ENCODE results near the gene ZDHHC21. TPM values are rescaled to one million over a fixed set of nuclear protein-coding genes. Genes with fewer than 3 reads are reported as not detected.
A peak's percentile ranks its signal among the peaks of the same experiment; 100 is the strongest.

Gene ZDHHC21
- total and polyA plus RNA-seq, 2 of the 8 experiments (the other 6 are each of a cell fraction or from before 2014, with no cell fraction given) = 1.9 to 6.0 TPM

DNA sequence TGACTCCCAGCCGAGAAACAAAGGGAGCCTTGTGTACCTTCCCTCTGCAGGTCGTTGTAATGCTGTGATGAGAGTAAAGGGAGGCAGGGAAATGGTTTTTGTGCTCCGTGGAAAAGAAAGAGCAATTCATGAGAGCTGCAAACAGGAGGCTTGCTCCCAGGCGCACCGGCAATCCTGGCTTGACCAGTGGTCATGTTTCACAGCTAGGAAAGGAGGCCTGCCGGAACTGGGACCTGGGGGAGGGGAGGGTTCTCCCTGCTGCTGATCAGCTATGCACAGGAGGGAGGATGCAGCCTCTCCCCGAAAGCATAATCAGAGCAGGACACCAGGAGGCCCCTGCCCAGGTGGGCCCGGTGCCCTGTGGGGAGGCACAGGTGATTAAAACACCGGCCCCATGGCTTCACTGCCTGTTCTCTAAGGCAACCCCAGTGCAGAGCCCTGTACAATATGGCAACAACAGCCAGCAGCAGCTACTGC lies 131.3 kb downstream of the ZDHHC21 start:
- Histone ChIP-seq H2BK12ac (ENCODE audit: low read depth, low read length) (no peak overlapping the region), H2BK15ac (ENCODE audit: low read length) (no peak overlapping the region), H4K8ac (ENCODE audit: extremely low read depth, insufficient read depth, low read length) (no peak overlapping the region; the same call in 1 of the 2 replicates), H4K91ac (replicated peaks; ENCODE audit: insufficient read length, low read length) (peak overlapping the region; percentile 2), H2BK120ac (replicated peaks; ENCODE audit: low read depth, low read length) (no peak overlapping the region), H3K9me3 (ENCODE audit: insufficient read depth in 2 of 2, low read depth in 1 of 2, low read length in 1 of 2) (no peaks in the 10 kb centered on the region), H3K56ac (replicated peaks; ENCODE audit: insufficient read length, low read depth, low read length) (no peak overlapping the region), H3K27me3 (replicated peaks in 1 of 4; ENCODE audit: control insufficient read depth in 3 of 4, extremely low read depth in 1 of 4, insufficient read depth in 3 of 4, low read length in 3 of 4) (no peaks in the 10 kb centered on the region), H3K4ac (replicated peaks; ENCODE audit: insufficient read length, low read depth, low read length) (no peak overlapping the region), H2AK5ac (ENCODE audit: low read depth, low read length) (no peak overlapping the region), H3K18ac (ENCODE audit: extremely low read depth, low read length) (no peak overlapping the region), H2AFZ (ENCODE audit: low read length) (peak overlapping the region; percentile 91), H3K36me3 (ENCODE audit: control insufficient read depth in 2 of 4, insufficient read depth in 4 of 4, low read length in 3 of 4) (no peaks in the 10 kb centered on the region), H3K79me1 (ENCODE audit: low read depth, low read length) (no peaks in the 10 kb centered on the region), H3K4me1 (replicated peaks in 1 of 4; ENCODE audit: control insufficient read depth in 3 of 4, insufficient read depth in 4 of 4, low read length in 3 of 4) (peaks cover 0 to 9% (median 3%) of the 10 kb centered on the region in 4 experiments; a peak in 4 of 7 replicates), H3K9ac (replicated peaks in 1 of 4; ENCODE audit: extremely low read depth in 1 of 4, low read depth in 3 of 4, low read length in 3 of 4) (no peak overlapping the region), H3K4me2 (ENCODE audit: insufficient read depth in 1 of 2, low read depth in 2 of 2, low read length in 2 of 2) (peak overlapping the region in 1 of 2 experiments; percentile 5; a peak in 1 of 4 replicates), H3K4me3 (ENCODE audit: extremely low read depth in 1 of 4, insufficient read depth in 2 of 4, low read depth in 3 of 4, low read length in 4 of 4) (no peak overlapping the region), H4K5ac (ENCODE audit: insufficient read length, low read depth, low read length) (no peak overlapping the region), H2BK5ac (ENCODE audit: low read depth, low read length) (no peak overlapping the region), H3K79me2 (ENCODE audit: control insufficient read depth in 1 of 2, insufficient read depth in 2 of 2, low read length in 2 of 2) (no peaks in the 10 kb centered on the region), H4K20me1 (replicated peaks in 1 of 2; ENCODE audit: control insufficient read depth in 1 of 2, insufficient read depth in 2 of 2, low read length in 2 of 2) (no peaks in the 10 kb centered on the region), H3K14ac (ENCODE audit: insufficient read length) (no peak overlapping the region), H3K27ac (ENCODE audit: low read depth, low read length) (no peak overlapping the region), H3K23ac (ENCODE audit: insufficient read length) (no peak overlapping the region), H2BK20ac (ENCODE audit: low read length) (no peak overlapping the region), H3K23me2 (ENCODE audit: low read depth, low read length) (peaks cover 1% of the 10 kb centered on the region; the same call in 1 of the 2 replicates)
- DNase-seq (ENCODE audit: low read depth in 1 of 2, low spot score in 2 of 2) (peak in 1 of 2 experiments; percentile 62), FAIRE-seq (no peak)
- 59% methylated on average over 9 of the region's 9 CpGs; no CpG with 5 or more reads in 1 of the 2 experiments for WGBS, 2 experiments (ENCODE audit: extremely low coverage in 1 of 2, insufficient coverage in 1 of 2, insufficient read length in 1 of 2, insufficient replicate concordance in 2 of 2, low coverage in 1 of 2, low lambda C conversion rate in 2 of 2, missing lambda C conversion rate in 1 of 2)
- CTCF ChIA-PET (ENCODE audit: partially characterized antibody) = interaction anchor here (0.6 to 2.2 kb wide), 11 partner anchors 8 to 208 kb away, joined by 3 to 10 read pairs (median 3); no protein-coding TSS in a partner anchor
- POLR2A ChIA-PET (ENCODE audit: partially characterized antibody) = interaction anchor here (1.2 kb wide), 1 partner anchor 15 kb away, joined by 4 read pairs; no protein-coding TSS in a partner anchor
- TF ChIP-seq ASH2L (IDR thresholded peaks at IDR 0.05; ENCODE audit: low read length) (peak; percentile 53), CHD1 (IDR thresholded peaks at IDR 0.05; ENCODE audit: low read depth, low read length) (no peak), TAF7 (optimal IDR thresholded peaks at IDR 0.05; ENCODE audit: borderline replicate concordance, low read depth, low read length) (no peak), NANOG (IDR thresholded peaks at IDR 0.05; ENCODE audit: insufficient read depth, low read depth, low read length, poor library complexity, severe bottlenecking) (no peak), RNF2 (IDR thresholded peaks at IDR 0.05; ENCODE audit: borderline replicate concordance, low read depth, low read length, missing control alignments, poor library complexity, severe bottlenecking) (no peak), JUND (IDR thresholded peaks at IDR 0.05; ENCODE audit: low read length) (no peak)
